HS-5 (cell line): Measurements from ENCODE around the gene HDAC7.
"Not testable (repeated sequence)": the region's sequence is repeated elsewhere in the genome, so short reads cannot be mapped to it uniquely, and the experiment has no call there.

Experiments used
- DNase-seq: peaks from one replicate; pipeline ENCODE4 v3.0.0-alpha.2; 2012; ENCODE audit warnings: low read depth

Gene HDAC7

GRCh38 chr12:47848853-47849252 is 29.1 kb upstream of the HDAC7 start:
- no peak for DNase-seq

DNA sequence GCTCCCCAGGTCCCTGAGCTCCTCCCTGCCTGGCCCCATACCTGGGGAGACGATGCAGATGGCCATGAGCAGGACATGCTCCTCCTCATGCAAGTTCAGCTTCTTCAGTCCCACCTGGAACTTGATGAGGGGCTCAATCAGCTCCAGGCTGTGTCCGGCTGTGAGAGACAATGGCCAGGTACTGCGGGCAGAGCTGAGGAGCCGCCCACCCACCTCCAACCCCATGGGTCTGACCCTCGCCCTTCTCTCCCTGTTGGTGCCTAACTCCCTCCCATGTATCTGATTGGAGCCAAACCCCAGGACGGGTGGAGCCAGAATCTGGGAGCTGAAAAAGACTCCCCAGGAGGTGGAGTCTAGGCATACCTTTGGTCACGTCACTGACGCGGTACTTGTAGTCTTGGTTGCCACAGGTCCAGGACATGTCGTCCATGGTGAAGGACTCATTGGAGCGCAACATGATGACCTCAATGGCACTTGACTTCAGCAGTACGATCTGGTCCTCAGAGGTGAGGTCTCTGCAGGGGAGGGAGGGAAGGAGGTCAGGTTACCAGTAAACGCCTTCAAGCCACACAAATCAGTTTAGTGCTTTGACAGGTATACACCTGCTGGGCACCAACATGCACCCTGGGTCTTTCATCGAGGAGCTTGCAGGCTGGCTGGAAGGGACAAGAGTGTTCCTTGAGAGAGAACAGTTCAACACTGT is 26.7 kb upstream of the HDAC7 start:
- DNase-seq: no peak

- DNase-seq: no peak
Observed at GRCh38 chr12:47845081-47845480, 25.4 kb upstream of the HDAC7 start.

DNA sequence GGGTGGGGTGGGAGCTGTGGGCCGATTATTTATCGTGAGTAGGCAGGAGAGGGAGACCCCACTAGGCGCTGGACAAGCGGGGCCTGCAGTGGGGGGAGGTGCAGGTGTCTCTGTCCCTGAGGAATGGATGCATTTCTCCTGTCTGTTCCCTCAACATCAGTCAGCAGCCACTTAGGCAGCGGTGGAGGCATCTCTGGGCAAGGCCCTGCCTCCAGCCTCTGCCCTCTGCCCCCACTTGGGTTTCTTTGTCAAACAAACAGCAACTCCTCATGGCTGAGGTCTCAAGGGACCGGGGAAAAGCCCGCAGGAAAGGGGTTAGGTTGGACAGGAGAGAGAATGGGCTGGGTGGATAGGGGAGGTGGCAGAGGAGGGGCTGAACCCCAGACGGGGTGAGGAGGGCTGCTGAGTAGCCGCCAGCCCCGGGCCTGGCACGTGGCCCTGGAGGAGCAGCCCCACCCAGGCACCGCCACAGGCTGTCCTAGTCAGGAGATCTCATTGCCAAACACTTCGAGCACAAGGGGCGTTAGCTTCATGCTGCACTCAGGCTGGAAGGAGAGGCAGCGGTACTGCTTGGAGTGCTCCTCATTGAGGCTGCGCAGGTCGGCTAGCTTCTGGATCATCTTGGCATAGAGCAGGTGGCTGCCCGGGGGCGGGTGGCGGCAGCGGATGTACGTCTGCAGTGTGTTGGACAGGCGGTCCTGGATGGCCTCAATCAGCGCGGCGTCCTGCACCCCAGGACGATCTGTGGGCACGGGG is 24.7 kb upstream of the HDAC7 start:
- DNase-seq: no peak

DNA sequence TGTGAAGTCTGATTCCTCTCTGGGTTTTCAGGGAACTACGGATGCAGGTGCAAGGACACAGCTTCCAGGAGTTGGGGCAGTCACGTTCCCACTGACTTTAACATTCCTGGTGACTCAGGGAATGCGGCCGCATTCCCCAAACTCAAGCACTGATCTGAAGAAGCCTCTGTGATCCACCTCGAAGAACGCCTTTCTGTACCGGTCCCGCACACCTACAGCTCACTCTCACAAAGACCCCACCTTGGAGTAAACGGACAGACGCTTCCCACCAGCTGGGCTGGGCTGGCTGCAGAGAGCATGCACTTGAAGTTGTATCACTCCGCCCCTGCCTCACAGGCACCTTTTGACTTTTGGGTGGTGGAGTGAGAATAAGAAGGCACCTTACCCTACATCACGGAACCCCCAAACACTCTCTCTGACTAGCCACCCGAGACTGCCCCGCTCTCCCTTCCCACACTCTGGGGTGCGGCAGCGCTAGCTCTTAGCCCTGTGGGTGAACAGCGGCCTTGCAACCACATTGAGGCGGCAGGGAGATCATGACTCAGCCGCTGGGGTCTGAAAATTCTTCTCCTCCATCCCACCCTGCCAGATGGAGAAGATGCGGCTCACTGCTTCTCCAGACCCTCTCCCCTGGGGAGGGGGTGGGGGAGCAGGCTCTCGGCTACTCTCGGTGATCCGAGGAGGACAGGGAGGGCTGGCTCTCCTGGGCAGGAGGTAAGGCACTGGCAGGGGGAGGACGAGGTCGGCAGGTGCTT is 23.7 kb upstream of the HDAC7 start:
- no peak for DNase-seq

- not testable (repeated sequence) for DNase-seq
Observed at GRCh38 chr12:47842543-47842942, 22.8 kb upstream of the HDAC7 start.

DNA sequence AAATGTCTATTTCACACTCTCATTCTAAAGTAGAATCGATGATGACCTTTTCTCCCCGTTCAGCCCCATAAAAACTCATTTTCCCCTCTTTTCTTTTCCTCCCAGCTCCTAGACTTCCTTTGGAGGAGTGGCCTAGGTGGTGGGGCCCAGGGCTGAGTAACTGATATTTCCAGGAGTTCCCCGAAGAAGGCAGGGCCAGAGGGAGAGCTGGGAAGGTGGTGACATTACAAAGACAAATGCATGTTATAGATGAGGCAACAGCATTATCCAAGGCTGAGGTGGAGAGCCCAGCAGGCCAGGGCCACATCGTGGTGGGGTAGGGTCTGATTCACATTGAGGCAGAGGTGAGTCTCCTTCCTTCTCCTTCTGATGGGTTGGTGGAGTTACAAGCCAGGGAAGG is 22.2 kb upstream of the HDAC7 start:
- DNase-seq: no peak

- DNase-seq: no peak
Observed at GRCh38 chr12:47841501-47841900, 21.8 kb upstream of the HDAC7 start.

- no peak for DNase-seq
Observed at GRCh38 chr12:47840571-47840970, 20.9 kb upstream of the HDAC7 start.

DNA sequence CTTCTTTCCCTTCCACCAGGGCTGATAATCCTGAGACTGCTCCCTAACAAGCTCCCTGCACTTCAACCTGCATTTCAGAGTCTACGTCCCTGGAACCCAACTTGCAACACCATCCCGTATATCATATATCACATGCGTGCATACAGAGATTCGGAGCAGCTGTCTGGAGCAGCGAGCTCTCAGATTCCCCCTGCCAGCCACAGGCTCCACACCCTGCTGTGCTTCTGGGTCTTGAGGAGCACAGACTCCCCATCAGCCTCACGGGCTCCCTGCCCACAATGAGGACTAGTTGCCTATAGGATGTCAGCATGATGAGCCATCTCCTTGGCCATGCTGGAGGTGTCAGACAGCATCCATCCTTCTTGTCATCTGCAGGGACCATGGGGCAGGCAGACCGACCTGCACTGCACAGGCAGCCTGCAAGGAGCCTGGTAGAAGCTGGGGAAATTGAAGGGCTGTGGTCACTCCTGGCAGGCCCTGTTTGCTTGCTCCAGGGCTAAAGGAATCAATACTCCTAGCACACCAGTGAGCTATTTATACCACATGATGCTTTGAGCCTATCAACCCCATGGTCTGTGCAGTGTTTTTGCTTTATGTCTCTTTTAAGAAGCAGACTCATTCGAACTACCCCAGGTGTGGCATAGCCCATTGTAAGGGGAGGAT is 19.6 kb upstream of the HDAC7 start:
- DNase-seq: no peak

- no peak for DNase-seq
Observed at GRCh38 chr12:47838286-47838931, 18.7 kb upstream of the HDAC7 start.

DNA sequence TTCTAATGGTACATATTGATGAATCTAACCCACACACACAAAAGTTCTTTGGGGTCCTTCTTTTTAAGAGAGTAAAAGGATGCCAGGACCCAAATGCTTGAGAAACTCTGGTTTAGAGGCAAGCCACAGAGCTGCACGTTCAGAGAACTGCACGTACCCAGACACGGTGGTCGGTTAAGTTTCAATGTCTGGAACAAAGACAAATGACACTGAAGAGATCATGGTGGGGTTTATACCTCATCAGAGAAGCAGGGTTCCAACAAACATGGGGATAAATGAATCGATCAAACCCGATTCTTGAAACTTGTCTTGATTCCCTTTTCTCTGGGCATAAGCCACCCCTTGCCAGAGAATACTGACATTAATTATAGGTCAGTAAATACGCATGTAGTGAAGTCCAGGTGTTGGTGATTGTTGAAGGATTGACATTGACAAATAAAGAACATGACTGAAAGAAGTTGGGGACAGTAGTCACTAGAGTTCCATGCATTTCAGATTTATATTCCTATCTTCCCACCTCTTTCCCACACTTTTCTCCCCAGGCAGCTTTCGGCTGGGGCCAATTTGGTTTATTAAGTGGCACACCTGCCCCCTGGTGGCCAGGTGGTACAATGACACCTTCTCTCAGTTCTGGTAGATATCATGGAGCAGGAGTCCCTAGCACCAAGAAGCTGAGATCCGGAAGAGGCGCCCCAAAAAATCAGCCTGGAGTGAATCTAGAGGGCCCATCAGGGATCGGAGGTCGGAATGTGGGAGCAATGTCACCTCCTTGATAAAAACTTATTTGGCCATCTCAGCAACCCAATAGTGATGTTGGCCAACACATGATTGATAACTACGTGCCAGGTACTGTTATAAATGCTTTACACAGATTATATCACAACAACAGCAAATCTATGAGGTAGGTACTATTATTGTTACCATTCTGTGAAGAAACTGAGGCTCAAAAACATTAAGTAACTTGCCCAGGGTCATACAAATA is 17.8 kb upstream of the HDAC7 start:
- peak; percentile 33 for DNase-seq

- DNase-seq: no peak
Observed at GRCh38 chr12:47835831-47836155, 16.1 kb upstream of the HDAC7 start.

- DNase-seq: no peak
Observed at GRCh38 chr12:47835006-47835830, 15.5 kb upstream of the HDAC7 start.

- DNase-seq: no peak
Observed at GRCh38 chr12:47834199-47834903, 14.6 kb upstream of the HDAC7 start.

DNA sequence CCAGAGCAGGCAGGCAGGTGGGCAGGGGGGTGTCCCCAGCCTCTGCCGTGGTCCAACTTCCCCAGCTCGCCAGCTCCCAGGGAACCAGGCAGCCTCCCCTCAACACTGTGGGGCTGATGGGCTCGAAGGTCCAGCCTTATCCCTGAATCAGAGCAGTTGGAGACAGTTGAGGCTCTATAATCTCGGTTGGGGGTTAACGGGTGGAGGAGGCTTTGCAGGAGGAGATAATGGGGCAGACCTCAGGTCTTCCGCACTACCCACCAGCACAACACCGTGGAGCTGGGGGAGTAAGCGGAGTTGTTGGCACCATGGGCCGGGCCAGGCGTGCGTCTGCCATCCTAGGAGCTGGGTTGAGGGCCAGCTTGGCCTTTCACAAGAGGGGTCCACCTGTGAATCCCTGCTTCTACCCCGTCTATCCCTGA is 13.9 kb upstream of the HDAC7 start:
- no peak for DNase-seq

- no peak for DNase-seq
Observed at GRCh38 chr12:47832263-47832933, 12.7 kb upstream of the HDAC7 start.

- DNase-seq: no peak
Observed at GRCh38 chr12:47829584-47829983, 9.9 kb upstream of the HDAC7 start.
